Right lobe of liver (tissue), 6 donors: ENCODE measurements around the gene BPTF. TPM values are rescaled to one million over a fixed set of nuclear protein-coding genes. Genes with fewer than 3 reads are reported as not detected.

ENCODE experiments used
- ATAC-seq, 4 donors: fragments of 200-7000 bp; cut with Tn5 transposase; one replicate each; pipeline ENCODE4 v1.9.1; 2020; ENCODE audit warnings: mild to moderate bottlenecking in 4 of 4, moderate library complexity in 4 of 4
- DNase-seq, 3 donors: peaks; one replicate each; pipeline ENCODE4 v3.0.0-alpha.2; 2020
- H3K27ac ChIP-seq, 3 donors: fragments of 200-600 bp; one replicate each; pipeline ENCODE4 v1.8.0; 2022
- H3K27me3 ChIP-seq, 2 donors: fragments of 200-600 bp; one replicate each; pipeline ENCODE4 v1.8.0; 2022
- H3K36me3 ChIP-seq, 4 donors: fragments of 200-600 bp; sonication (generic) in 1 of 4; one replicate each; pipeline versions ENCODE4 v1.5.1 to v1.8.0; 2017 to 2022; ENCODE audit warnings: control low read depth in 1 of 4
- H3K4me1 ChIP-seq, 4 donors: fragments of 200-600 bp; sonication (generic) in 1 of 4; one replicate each; pipeline versions ENCODE4 v1.5.1 to v1.8.0; 2017 to 2022; ENCODE audit warnings: control low read depth in 1 of 4
- H3K4me3 ChIP-seq, 3 donors: fragments of 200-600 bp; one replicate each; pipeline ENCODE4 v1.8.0; 2022
- H3K9me3 ChIP-seq, 4 donors: fragments of 200-600 bp; sonication (generic) in 1 of 4; one replicate each; pipeline versions ENCODE4 v1.5.1 to v1.8.0; 2017 to 2022; ENCODE audit warnings: control low read depth in 1 of 4
- CTCF ChIP-seq, 4 donors: fragments of 200-600 bp in 3 of 4; fragments of 450-650 bp in 1 of 4; IDR thresholded peaks; one replicate each; pipeline versions ENCODE4 v1.5.1 to v1.8.0; 2016 to 2022; ENCODE audit warnings: antibody characterized with exemption in 4 of 4, mild to moderate bottlenecking in 2 of 4
- POLR2A ChIP-seq: fragments of 450-650 bp; IDR thresholded peaks from one replicate; pipeline ENCODE4 v1.6.1; 2017; ENCODE audit warnings: antibody characterized with exemption, mild to moderate bottlenecking
- WGBS: methylation state at CpG from one replicate; pipeline ENCODE4 v1.1.6; 2018; ENCODE audit warnings: low coverage, low lambda C conversion rate; ENCODE audit not compliant: insufficient coverage; ENCODE audit errors: missing lambda C conversion rate; 5-methylcytosine and 5-hydroxymethylcytosine counted together
- intact Hi-C, 2 donors: fragments of 100-400 bp; cut with DNase I; formaldehyde crosslinking; loops; one replicate each; pipeline versions ENCODE4 v1.11.2 to v1.14.1; 2022
- total RNA-seq, 6 experiments: library from RNA; depleted of rRNA in 2 of 6; stranded (reverse); fragments of >200 nt in 2 of 6; fragmentation: NEBNext Ultra II Directional in 3 of 6; extraction: Animal tissue kit (Norgen Biotek cat#: 25700) in 3 of 6; gene quantifications; one replicate each; pipeline versions ENCODE4 v1.1.0 to v1.2.4, GENCODE V29; 2016 to 2023
- donor health status: DM: no; HTN: yes; CAD: no.
- donor health status: DM: no; HTN: no; CAD: no.
- donor health status: DM: no; HTN: no; CAD: no.
- donor health status: DM: no; HTN: yes; CAD: no.
- donor health status: DM: no; HTN: yes; CAD: no.

BPTF gene
- total RNA-seq, 6 experiments from 2014 or later: 25.8 to 35.1 (median 31.3) TPM

- H3K27ac ChIP-seq: no peak overlapping the region
- H3K4me1 ChIP-seq: peaks cover 0 to 12% (median 2%) of the 10 kb centered on the region in 4 donors
- peaks cover 0 to 7% (median 2%) of the 10 kb centered on the region in 4 donors for H3K36me3 ChIP-seq
- no peak for DNase-seq
- H3K4me3 ChIP-seq: no peak overlapping the region
- intact Hi-C loops: no loop called here
- WGBS: 100% methylated on average over 1 of the region's 1 CpG
- TF ChIP-seq CTCF (IDR thresholded peaks at IDR 0.05): no peak
- no peak for TF ChIP-seq POLR2A
- no peaks in the 10 kb centered on the region for H3K27me3 ChIP-seq
- H3K9me3 ChIP-seq: no peaks in the 10 kb centered on the region
- ATAC-seq: no peak
Observed at GRCh38 chr17:67862614-67863217, 37.4 kb downstream of the BPTF start.

- ATAC-seq (no peak), DNase-seq (no peak)
- H3K27ac ChIP-seq: no peak overlapping the region
- H3K9me3 ChIP-seq: no peaks in the 10 kb centered on the region
- no peaks in the 10 kb centered on the region for H3K27me3 ChIP-seq
- H3K4me1 ChIP-seq: peaks cover 0 to 6% (median 2%) of the 10 kb centered on the region in 4 donors
- WGBS: 50% methylated on average over 1 of the region's 1 CpG
- intact Hi-C loops: no loop called here
- H3K4me3 ChIP-seq: no peak overlapping the region
- TF ChIP-seq POLR2A: no peak
- TF ChIP-seq CTCF (IDR thresholded peaks at IDR 0.05): no peak
- H3K36me3 ChIP-seq: peaks cover 0 to 7% (median 2%) of the 10 kb centered on the region in 4 donors
Observed at GRCh38 chr17:67863624-67864247, 38.4 kb downstream of the BPTF start.

- WGBS: 47% methylated on average over 1 of the region's 1 CpG
- intact Hi-C loops: no loop called here
Observed at GRCh38 chr17:67865438-67865837, 40.1 kb downstream of the BPTF start.

GRCh38 chr17:67867591-67867990 is 42.3 kb downstream of the BPTF start:
- Histone ChIP-seq H3K4me1 (no peaks in the 10 kb centered on the region), H3K27me3 (no peaks in the 10 kb centered on the region), H3K36me3 (peaks cover 0 to 7% (median 2%) of the 10 kb centered on the region in 4 donors), H3K4me3 (no peak overlapping the region), H3K9me3 (no peaks in the 10 kb centered on the region), H3K27ac (no peak overlapping the region)
- no peak for TF ChIP-seq POLR2A
- TF ChIP-seq CTCF (IDR thresholded peaks at IDR 0.05): no peak
- WGBS: 89% methylated on average over 3 of the region's 4 CpGs
- no peak for ATAC-seq
- intact Hi-C loops: no loop called here
- DNase-seq: no peak

More at GRCh38 chr17:67865438-67865837, 40.1 kb downstream of the BPTF start:
- Histone ChIP-seq H3K4me3 (no peak overlapping the region), H3K27ac (no peak overlapping the region), H3K4me1 (peaks cover 0 to under 1% (median 0%) of the 10 kb centered on the region in 4 donors), H3K27me3 (no peaks in the 10 kb centered on the region), H3K36me3 (peaks cover 0 to 7% (median 2%) of the 10 kb centered on the region in 4 donors), H3K9me3 (no peaks in the 10 kb centered on the region)
- ATAC-seq: no peak
- TF ChIP-seq CTCF (IDR thresholded peaks at IDR 0.05): no peak
- TF ChIP-seq POLR2A: no peak
- no peak for DNase-seq
